HepG2 (cell line): ENCODE measurements around the gene NCOA3. TPM values are rescaled to one million over a fixed set of nuclear protein-coding genes. Genes with fewer than 3 reads are reported as not detected.

Experiments
- ELF1 ChIP-seq: sonication (generic); formaldehyde crosslinking; IDR thresholded peaks from 2 replicates; pipeline ENCODE4 v1.4.0; 2020; ENCODE audit warnings: missing genetic modification reagents
- GATAD2A ChIP-seq: IDR thresholded peaks from 2 replicates; pipeline ENCODE4 v1.6.1; 2016
- HDAC2 ChIP-seq: sonication (generic); formaldehyde crosslinking; IDR thresholded peaks from 2 replicates; pipeline ENCODE4 v1.4.0; 2020; ENCODE audit warnings: missing genetic modification reagents
- HIVEP1 ChIP-seq: sonication (generic); formaldehyde crosslinking; IDR thresholded peaks from 2 replicates; pipeline ENCODE4 v1.4.0; 2020; ENCODE audit warnings: mild to moderate bottlenecking, missing genetic modification reagents
- NCOA2 ChIP-seq: sonication (generic); formaldehyde crosslinking; IDR thresholded peaks from 2 replicates; pipeline ENCODE4 v1.8.0; 2022; ENCODE audit warnings: inconsistent platforms
- NFAT5 ChIP-seq: sonication (generic); formaldehyde crosslinking; IDR thresholded peaks from 2 replicates; pipeline ENCODE4 v1.4.0; 2020; ENCODE audit warnings: missing genetic modification reagents
- SP140L ChIP-seq: sonication (generic); formaldehyde crosslinking; IDR thresholded peaks from 2 replicates; pipeline ENCODE4 v1.4.0; 2020; ENCODE audit warnings: missing genetic modification reagents, borderline replicate concordance
- SRSF9 ChIP-seq: fragments of 200-400 bp; formaldehyde crosslinking; IDR thresholded peaks from 2 replicates; pipeline ENCODE4 v1.6.1; 2018; ENCODE audit warnings: borderline replicate concordance, mild to moderate bottlenecking, low read depth, low read length; ENCODE audit not compliant: insufficient read depth, poor library complexity, severe bottlenecking
- TEF ChIP-seq: sonication (generic); formaldehyde crosslinking; IDR thresholded peaks from 2 replicates; pipeline ENCODE4 v1.5.0; 2020; ENCODE audit warnings: missing genetic modification reagents
- U2AF2 ChIP-seq: fragments of 200-400 bp; formaldehyde crosslinking; IDR thresholded peaks from 2 replicates; pipeline ENCODE4 v1.6.1; 2017; ENCODE audit warnings: low read depth, mild to moderate bottlenecking, low read length
- ZFY ChIP-seq: sonication (generic); formaldehyde crosslinking; IDR thresholded peaks from 2 replicates; pipeline ENCODE4 v1.4.0; 2020; ENCODE audit warnings: missing genetic modification reagents
- ZNF367 ChIP-seq: sonication (generic); formaldehyde crosslinking; IDR thresholded peaks from 2 replicates; pipeline ENCODE4 v1.4.0; 2020; ENCODE audit warnings: missing genetic modification reagents, borderline replicate concordance
- ZNF570 ChIP-seq: sonication (generic); formaldehyde crosslinking; IDR thresholded peaks from 2 replicates; pipeline ENCODE4 v1.4.0; 2020; ENCODE audit warnings: mild to moderate bottlenecking, missing genetic modification reagents, borderline replicate concordance
- ZNF788 ChIP-seq: sonication (generic); formaldehyde crosslinking; IDR thresholded peaks from 2 replicates; pipeline ENCODE4 v1.5.0; 2020; ENCODE audit warnings: mild to moderate bottlenecking, missing genetic modification reagents, borderline replicate concordance
- polyA plus RNA-seq, 8 experiments: library from polyadenylated mRNA; depleted of rRNA in 3 of 8; stranded (reverse) in 7 of 8; unstranded in 1 of 8; fragments of >200 nt; fragmentation: Illumina TruSeq in 4 of 8; extraction: Trizol in 4 of 8; gene quantifications; 2 replicates each; pipeline versions ENCODE4 v1.2.1 to v1.2.3, GENCODE V29; 2011 to 2016; ENCODE audit warnings: low read depth in 4 of 8, missing spikeins in 1 of 8, mixed read lengths in 1 of 8; ENCODE audit not compliant: insufficient read depth in 1 of 8
- total RNA-seq, 5 experiments: library from RNA; depleted of rRNA; stranded (reverse); fragments of >200 nt; fragmentation: Illumina TruSeq; extraction: Trizol; gene quantifications; 2 replicates each; pipeline ENCODE4 v1.2.3, GENCODE V29; 2016; ENCODE audit warnings: low read depth in 1 of 5
- TF ChIP-seq, protein P1 (sequence below): sonication (generic); formaldehyde crosslinking; IDR thresholded peaks from one replicate; pipeline ENCODE4 v1.5.1; 2020; ENCODE audit warnings: mild to moderate bottlenecking, missing genetic modification reagents; ENCODE audit errors: not compliant biosample characterization

The NCOA3 gene
- total and polyA plus RNA-seq, 2 of the 13 experiments (the other 11 are each of a cell fraction or from before 2014, with no cell fraction given): 35.0 to 56.8 TPM

DNA sequence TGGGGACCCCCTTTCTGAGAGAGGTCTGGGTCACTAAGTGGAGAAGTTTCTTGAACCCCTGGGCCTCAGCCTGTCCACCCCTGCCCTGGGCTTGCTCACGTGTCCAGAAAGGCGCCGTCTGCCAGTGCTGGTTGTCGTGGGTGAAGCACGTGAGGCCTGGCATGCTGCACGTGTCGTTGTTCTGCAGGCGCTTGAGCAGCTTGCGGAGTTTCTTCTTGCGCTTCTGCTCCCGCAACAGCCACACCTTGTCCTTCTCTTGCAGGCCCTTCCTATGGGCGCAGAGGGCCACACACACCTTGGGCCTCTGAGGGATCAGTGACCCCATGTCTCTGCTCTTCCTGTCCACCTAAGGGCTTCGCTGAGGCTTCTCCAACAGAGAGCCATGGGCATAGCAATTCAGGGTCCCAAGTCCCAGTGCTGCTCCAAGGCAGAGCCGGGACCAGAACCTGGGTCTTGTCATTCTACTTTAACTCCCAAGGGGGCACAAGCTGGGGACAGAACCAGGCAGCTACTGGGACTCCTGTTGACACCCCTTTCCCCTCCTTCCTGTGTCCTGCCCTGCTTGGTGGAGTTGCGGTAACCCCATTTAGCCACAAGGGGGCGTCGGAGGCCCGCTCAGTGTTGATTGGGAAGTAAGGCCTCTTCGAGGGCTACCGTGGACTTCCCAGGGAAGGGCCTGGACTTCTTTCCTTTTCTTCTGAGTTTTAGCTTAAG, 161.8 kb downstream of the NCOA3 start (continued):
- TF ChIP-seq NFAT5 (CRISPR knock-in tag) (no peak; the same call in 1 of the 2 replicates), SRSF9 (no peak), HDAC2 (CRISPR knock-in tag) (peak; percentile 34; the same call in 1 of the 2 replicates), SP140L (CRISPR knock-in tag) (0 out of 2 replicates have a peak, but pooled peaks have one; percentile 39), ZNF570 (CRISPR knock-in tag) (no peak), HIVEP1 (CRISPR knock-in tag) (peak; percentile 21; the same call in 1 of the 2 replicates), NCOA2 (CRISPR knock-in tag) (peak; percentile 44; the same call in 1 of the 2 replicates), ZNF367 (CRISPR knock-in tag) (no peak), GATAD2A (peak; percentile 72), TEF (CRISPR knock-in tag) (no peak), U2AF2 (no peak), ZNF788 (CRISPR knock-in tag) (0 out of 2 replicates have a peak, but pooled peaks have one; percentile 43), ELF1 (peak; percentile 50), ZFY (CRISPR knock-in tag) (peak; percentile 45; the same call in 1 of the 2 replicates)
- TF ChIP-seq, protein P1, sequence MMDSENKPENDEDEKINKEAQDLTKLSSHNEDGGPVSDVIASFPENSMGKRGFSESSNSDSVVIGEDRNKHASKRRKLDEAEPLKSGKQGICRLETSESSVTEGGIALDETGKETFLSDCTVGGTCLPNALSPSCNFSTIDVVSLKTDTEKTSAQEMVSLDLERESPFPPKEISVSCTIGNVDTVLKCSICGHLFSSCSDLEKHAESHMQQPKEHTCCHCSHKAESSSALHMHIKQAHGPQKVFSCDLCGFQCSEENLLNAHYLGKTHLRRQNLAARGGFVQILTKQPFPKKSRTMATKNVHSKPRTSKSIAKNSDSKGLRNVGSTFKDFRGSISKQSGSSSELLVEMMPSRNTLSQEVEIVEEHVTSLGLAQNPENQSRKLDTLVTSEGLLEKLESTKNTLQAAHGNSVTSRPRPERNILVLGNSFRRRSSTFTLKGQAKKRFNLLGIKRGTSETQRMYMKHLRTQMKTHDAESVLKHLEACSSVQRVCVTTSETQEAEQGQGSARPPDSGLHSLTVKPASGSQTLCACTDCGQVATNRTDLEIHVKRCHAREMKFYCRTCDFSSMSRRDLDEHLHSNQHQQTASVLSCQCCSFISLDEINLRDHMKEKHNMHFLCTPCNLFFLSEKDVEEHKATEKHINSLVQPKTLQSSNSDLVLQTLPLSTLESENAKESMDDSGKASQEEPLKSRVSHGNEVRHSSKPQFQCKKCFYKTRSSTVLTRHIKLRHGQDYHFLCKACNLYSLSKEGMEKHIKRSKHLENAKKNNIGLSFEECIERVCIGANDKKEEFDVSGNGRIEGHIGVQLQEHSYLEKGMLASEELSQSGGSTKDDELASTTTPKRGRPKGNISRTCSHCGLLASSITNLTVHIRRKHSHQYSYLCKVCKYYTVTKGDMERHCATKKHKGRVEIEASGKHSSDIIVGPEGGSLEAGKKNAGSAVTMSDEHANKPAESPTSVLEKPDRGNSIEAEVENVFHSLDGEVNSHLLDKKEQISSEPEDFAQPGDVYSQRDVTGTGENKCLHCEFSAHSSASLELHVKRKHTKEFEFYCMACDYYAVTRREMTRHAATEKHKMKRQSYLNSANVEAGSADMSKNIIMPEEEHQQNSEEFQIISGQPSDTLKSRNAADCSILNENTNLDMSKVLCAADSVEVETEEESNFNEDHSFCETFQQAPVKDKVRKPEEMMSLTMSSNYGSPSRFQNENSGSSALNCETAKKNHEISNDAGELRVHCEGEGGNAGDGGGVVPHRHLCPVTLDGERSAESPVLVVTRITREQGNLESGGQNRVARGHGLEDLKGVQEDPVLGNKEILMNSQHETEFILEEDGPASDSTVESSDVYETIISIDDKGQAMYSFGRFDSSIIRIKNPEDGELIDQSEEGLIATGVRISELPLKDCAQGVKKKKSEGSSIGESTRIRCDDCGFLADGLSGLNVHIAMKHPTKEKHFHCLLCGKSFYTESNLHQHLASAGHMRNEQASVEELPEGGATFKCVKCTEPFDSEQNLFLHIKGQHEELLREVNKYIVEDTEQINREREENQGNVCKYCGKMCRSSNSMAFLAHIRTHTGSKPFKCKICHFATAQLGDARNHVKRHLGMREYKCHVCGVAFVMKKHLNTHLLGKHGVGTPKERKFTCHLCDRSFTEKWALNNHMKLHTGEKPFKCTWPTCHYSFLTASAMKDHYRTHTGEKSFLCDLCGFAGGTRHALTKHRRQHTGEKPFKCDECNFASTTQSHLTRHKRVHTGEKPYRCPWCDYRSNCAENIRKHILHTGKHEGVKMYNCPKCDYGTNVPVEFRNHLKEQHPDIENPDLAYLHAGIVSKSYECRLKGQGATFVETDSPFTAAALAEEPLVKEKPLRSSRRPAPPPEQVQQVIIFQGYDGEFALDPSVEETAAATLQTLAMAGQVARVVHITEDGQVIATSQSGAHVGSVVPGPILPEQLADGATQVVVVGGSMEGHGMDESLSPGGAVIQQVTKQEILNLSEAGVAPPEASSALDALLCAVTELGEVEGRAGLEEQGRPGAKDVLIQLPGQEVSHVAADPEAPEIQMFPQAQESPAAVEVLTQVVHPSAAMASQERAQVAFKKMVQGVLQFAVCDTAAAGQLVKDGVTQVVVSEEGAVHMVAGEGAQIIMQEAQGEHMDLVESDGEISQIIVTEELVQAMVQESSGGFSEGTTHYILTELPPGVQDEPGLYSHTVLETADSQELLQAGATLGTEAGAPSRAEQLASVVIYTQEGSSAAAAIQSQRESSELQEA (CRISPR knock-in tag): peak; percentile 59
